PC-3 (cell line): ENCODE results near the gene TECPR2. TPM values are rescaled to one million over a fixed set of nuclear protein-coding genes. Genes with fewer than 3 reads are reported as not detected.

Source experiments
- ATAC-seq: fragments of 200-7000 bp; cut with Tn5 transposase; 2 replicates; pipeline ENCODE4 v1.9.1; 2020; ENCODE audit warnings: mild to moderate bottlenecking, moderate library complexity
- BruUV-seq: library from RNA; stranded (reverse); fragments of 400-500 nt; replicated peaks from 2 replicates; lab custom pipeline; 2021; lab: Mats Ljungman, UMichigan
- CTCF ChIA-PET: fragments of 300-600 bp; sonication (Branson Sonifier 250); formaldehyde crosslinking; loops from one replicate; lab custom pipeline; 2022; ENCODE audit warnings: antibody characterized with exemption; lab: Charles Lee
- POLR2A ChIA-PET: fragments of 300-600 bp; sonication (Branson Sonifier 250); formaldehyde crosslinking; loops from one replicate; lab custom pipeline; 2022; ENCODE audit warnings: antibody characterized with exemption; ENCODE audit not compliant: unreplicated experiment; lab: Charles Lee
- DNase-seq: peaks from one replicate; pipeline ENCODE4 v3.0.0-alpha.2; 2015
- H2AFZ ChIP-seq: fragments of 300-600 bp; sonication (generic); 2 replicates; pipeline ENCODE4 v1.6.0; 2016; ENCODE audit warnings: antibody characterized with exemption, low read length
- H3F3A ChIP-seq: fragments of 300-600 bp; sonication (generic); one replicate; pipeline ENCODE4 v1.6.0; 2017; ENCODE audit warnings: antibody characterized with exemption, low read length, control low read depth, mild to moderate bottlenecking; ENCODE audit not compliant: unreplicated experiment
- H3K27ac ChIP-seq: fragments of 300-600 bp; sonication (generic); 2 replicates; pipeline ENCODE4 v1.5.1; 2016; ENCODE audit warnings: mild to moderate bottlenecking, low read length
- H3K27me3 ChIP-seq: fragments of 300-600 bp; sonication (generic); 2 replicates; pipeline ENCODE4 v1.6.1; 2016; ENCODE audit warnings: low read length, mixed read lengths
- H3K36me3 ChIP-seq: fragments of 300-600 bp; sonication (generic); 2 replicates; pipeline ENCODE4 v1.6.1; 2016; ENCODE audit warnings: low read depth, mixed run types, low read length, mixed read lengths
- H3K4me1 ChIP-seq: fragments of 300-600 bp; sonication (generic); 2 replicates; pipeline ENCODE4 v1.5.1; 2016; ENCODE audit warnings: low read length; ENCODE audit not compliant: insufficient read depth
- H3K4me2 ChIP-seq: fragments of 300-600 bp; sonication (generic); 2 replicates; pipeline ENCODE4 v1.6.0; 2016; ENCODE audit warnings: low read length
- H3K4me3 ChIP-seq: fragments of 300-600 bp; sonication (generic); 2 replicates; pipeline ENCODE4 v1.5.1; 2016; ENCODE audit warnings: mild to moderate bottlenecking, low read length, mixed read lengths
- H3K79me2 ChIP-seq: fragments of 300-600 bp; sonication (generic); 2 replicates; pipeline ENCODE4 v1.6.1; 2017; ENCODE audit warnings: low read length, mixed read lengths
- H3K9ac ChIP-seq: fragments of 300-600 bp; sonication (generic); 2 replicates; pipeline ENCODE4 v1.6.0; 2016; ENCODE audit warnings: mild to moderate bottlenecking, low read length
- H3K9me2 ChIP-seq: fragments of 300-600 bp; sonication (generic); replicated peaks from 2 replicates; pipeline ENCODE4 v1.6.1; 2016; ENCODE audit warnings: mixed run types, low read length, mixed read lengths
- H3K9me3 ChIP-seq: fragments of 300-600 bp; sonication (generic); 2 replicates; pipeline ENCODE4 v1.6.1; 2016; ENCODE audit warnings: low read length, mixed read lengths
- H4K20me1 ChIP-seq: fragments of 300-600 bp; sonication (generic); 2 replicates; pipeline ENCODE4 v1.6.1; 2016; ENCODE audit warnings: low read length, mixed read lengths
- CTCF ChIP-seq: fragments of 300-600 bp; sonication (generic); conservative IDR thresholded peaks from 2 replicates; pipeline ENCODE4 v1.5.1; 2017; ENCODE audit warnings: antibody characterized with exemption, low read depth, mild to moderate bottlenecking, low read length
- EZH2 ChIP-seq: fragments of 300-600 bp; sonication (generic); IDR thresholded peaks from one replicate; pipeline ENCODE4 v1.6.1; 2017; ENCODE audit warnings: antibody characterized with exemption, mild to moderate bottlenecking, low read length; ENCODE audit not compliant: unreplicated experiment
- EZH2phosphoT487 ChIP-seq: fragments of 300-600 bp; sonication (generic); IDR thresholded peaks from 2 replicates; pipeline ENCODE4 v1.6.1; 2018; ENCODE audit warnings: mild to moderate bottlenecking, antibody characterized with exemption, low read length, borderline replicate concordance
- intact Hi-C: fragments of 100-400 bp; cut with micrococcal nuclease; formaldehyde crosslinking; loops from 2 replicates; pipeline ENCODE4 v1.9.0; 2023
- total RNA-seq: library from RNA; depleted of rRNA; stranded (reverse); fragments of >200 nt; gene quantifications from 2 replicates; pipeline ENCODE4 v1.2.3, GENCODE V29; 2014

The TECPR2 gene
- total RNA-seq, 1 experiment from 2014 or later: 15.7 TPM

GRCh38 chr14:102370305-102370809, 7.6 kb downstream of the TECPR2 start:
- H2AFZ ChIP-seq: no peak overlapping the region
- ATAC-seq: no peak
- ChIA-PET POLR2A (no interaction called here), CTCF (no interaction called here)
- BruUV-seq: no TSS peak
- H3K9ac ChIP-seq: no peak overlapping the region
- H3K36me3 ChIP-seq: no peaks in the 10 kb centered on the region; the same call in 1 of the 2 replicates
- no peaks in the 10 kb centered on the region for H3F3A ChIP-seq
- no peaks in the 10 kb centered on the region for H3K27me3 ChIP-seq
- H3K27ac ChIP-seq: no peak overlapping the region
- TF ChIP-seq EZH2phosphoT487 (no peak), EZH2 (no peak), CTCF (no peak)
- intact Hi-C loops: no loop called here
- no peaks in the 10 kb centered on the region for H3K9me3 ChIP-seq
- H3K79me2 ChIP-seq: peaks cover 6% of the 10 kb centered on the region
- no peaks in the 10 kb centered on the region for H4K20me1 ChIP-seq
- no peak for DNase-seq
- H3K4me3 ChIP-seq: no peak overlapping the region
- no peaks in the 10 kb centered on the region for H3K4me1 ChIP-seq
- no peaks in the 10 kb centered on the region for H3K9me2 ChIP-seq
- no peak overlapping the region for H3K4me2 ChIP-seq

- TF ChIP-seq EZH2 (no peak), EZH2phosphoT487 (no peak), CTCF (no peak)
- CTCF ChIA-PET: no interaction called here
- no peak overlapping the region for H3K4me2 ChIP-seq
- 0 out of 2 replicates have a peak, but pooled peaks cover 6% of the 10 kb centered on the region for H3K79me2 ChIP-seq
- DNase-seq (no peak), ATAC-seq (no peak)
- no peak overlapping the region for H3K27ac ChIP-seq
- H3K4me1 ChIP-seq: no peaks in the 10 kb centered on the region
- H2AFZ ChIP-seq: no peak overlapping the region
- H3K4me3 ChIP-seq: no peak overlapping the region
- no peaks in the 10 kb centered on the region for H4K20me1 ChIP-seq
- BruUV-seq: no TSS peak
- no peaks in the 10 kb centered on the region for H3F3A ChIP-seq
- H3K27me3 ChIP-seq: no peaks in the 10 kb centered on the region
- H3K9me3 ChIP-seq: no peaks in the 10 kb centered on the region
- POLR2A ChIA-PET: no interaction called here
- H3K9me2 ChIP-seq: no peaks in the 10 kb centered on the region
- intact Hi-C loops: no loop called here
- no peaks in the 10 kb centered on the region; the same call in 1 of the 2 replicates for H3K36me3 ChIP-seq
- H3K9ac ChIP-seq: no peak overlapping the region
Observed at GRCh38 chr14:102371361-102371760, 8.6 kb downstream of the TECPR2 start.

GRCh38 chr14:102373110-102373509, 10.4 kb downstream of the TECPR2 start:
- Histone ChIP-seq H3K27me3 (no peaks in the 10 kb centered on the region), H3K4me2 (no peak overlapping the region), H2AFZ (no peak overlapping the region), H3K79me2 (0 out of 2 replicates have a peak, but pooled peaks cover 6% of the 10 kb centered on the region), H3K9me3 (no peaks in the 10 kb centered on the region), H3F3A (no peaks in the 10 kb centered on the region), H3K27ac (no peak overlapping the region), H3K9me2 (no peaks in the 10 kb centered on the region), H3K36me3 (peaks cover 6% of the 10 kb centered on the region), H3K4me3 (no peak overlapping the region), H4K20me1 (no peaks in the 10 kb centered on the region), H3K4me1 (no peaks in the 10 kb centered on the region), H3K9ac (no peak overlapping the region)
- intact Hi-C loops: no loop called here
- CTCF ChIA-PET: no interaction called here
- no peak for ATAC-seq
- BruUV-seq: no TSS peak
- no peak for DNase-seq
- POLR2A ChIA-PET: no interaction called here
- TF ChIP-seq EZH2: no peak
- TF ChIP-seq CTCF: no peak
- TF ChIP-seq EZH2phosphoT487: no peak
